COLO829 (cell line): Measurements from ENCODE around the gene XRCC5.

Source experiments
- DNase-seq: peaks from one replicate; pipeline ENCODE4 v3.0.0; 2012; ENCODE audit warnings: low spot score

XRCC5 gene

GRCh38 chr2:216232721-216233120, 123.6 kb downstream of the XRCC5 start:
- DNase-seq, result no peak

GRCh38 chr2:216233281-216233995, 124.3 kb downstream of the XRCC5 start:
- no peak for DNase-seq

GRCh38 chr2:216234106-216234505, 125.0 kb downstream of the XRCC5 start:
- no peak for DNase-seq

GRCh38 chr2:216235462-216235861, 126.3 kb downstream of the XRCC5 start:
- DNase-seq, result no peak

GRCh38 chr2:216235896-216236295, 126.7 kb downstream of the XRCC5 start:
- no peak for DNase-seq

- DNase-seq, result no peak
Observed at GRCh38 chr2:216236486-216236885, 127.3 kb downstream of the XRCC5 start.

- DNase-seq, result no peak
Observed at GRCh38 chr2:216242365-216242764, 133.2 kb downstream of the XRCC5 start.

- DNase-seq, result no peak
Observed at GRCh38 chr2:216243026-216243425, 133.9 kb downstream of the XRCC5 start.

GRCh38 chr2:216245391-216245975, 136.3 kb downstream of the XRCC5 start:
- no peak for DNase-seq

- no peak for DNase-seq
Observed at GRCh38 chr2:216246766-216247165, 137.6 kb downstream of the XRCC5 start.
